ENCODE results near the gene CCBE1. TPM values are rescaled to one million over a fixed set of nuclear protein-coding genes. Genes with fewer than 3 reads are reported as not detected.

CCBE1 gene
- total and polyA plus RNA-seq, 9 of the 15 experiments (the other 6 are each of a cell fraction or from before 2014, with no cell fraction given), result 0.20 TPM; not detected in 8

- CTCF ChIA-PET (ENCODE audit: low intra/inter-chr PET ratio), result no interaction called here
- H3K4me1 ChIP-seq (replicated peaks in 1 of 2; ENCODE audit: control insufficient read depth in 2 of 2, insufficient read depth in 2 of 2, low read length in 2 of 2), result no peaks in the 10 kb centered on the region
- H2AFZ ChIP-seq (ENCODE audit: low read depth, low read length), result no peak overlapping the region
- no peaks in the 10 kb centered on the region for H3K27me3 ChIP-seq (ENCODE audit: control insufficient read depth in 2 of 2, insufficient read depth in 2 of 2, low read length in 2 of 2)
- H3K27ac ChIP-seq (ENCODE audit: extremely low read depth, low read depth, low read length), result no peak overlapping the region
- no peak for DNase-seq (ENCODE audit: extremely low read depth in 1 of 4, low spot score in 3 of 4)
- H3K9me1 ChIP-seq (ENCODE audit: control insufficient read depth, insufficient read depth, low read length), result no peaks in the 10 kb centered on the region
- WGBS (ENCODE audit: insufficient coverage, low coverage, missing lambda C conversion rate), result 0% methylated on average over 4 of the region's 4 CpGs
- intact Hi-C loops (cut with micrococcal nuclease), result no loop called here
- BruUV-seq (replicated peaks), result no TSS peak
- H3K4me3 ChIP-seq, result no peak overlapping the region
- no peak overlapping the region for H3K9ac ChIP-seq (ENCODE audit: insufficient read depth in 1 of 2, low read depth in 2 of 2, low read length in 2 of 2)
- no peaks in the 10 kb centered on the region for H3K9me3 ChIP-seq (replicated peaks; ENCODE audit: control insufficient read depth, insufficient read depth, low read depth, low read length)
- H3K4me2 ChIP-seq (ENCODE audit: insufficient read depth, low read length), result no peak overlapping the region
- no peaks in the 10 kb centered on the region for H3K79me2 ChIP-seq (ENCODE audit: control insufficient read depth, insufficient read depth, low read length)
- POLR2A ChIA-PET, result no interaction called here
- no peak for TF ChIP-seq ZNF830 (CRISPR knock-in tag; IDR thresholded peaks at IDR 0.05)
- no peak for TF ChIP-seq TGIF2 (CRISPR knock-in tag; IDR thresholded peaks at IDR 0.05)
- TF ChIP-seq E2F6 (IDR thresholded peaks at IDR 0.05; ENCODE audit: borderline replicate concordance in 1 of 2, extremely low read depth in 1 of 2, insufficient read depth in 1 of 2, insufficient read length in 1 of 2, low read depth in 1 of 2, low read length in 1 of 2, poor library complexity in 1 of 2, severe bottlenecking in 1 of 2), result no peak
- in situ Hi-C loops (cut with MboI), result no loop called here
- no peaks in the 10 kb centered on the region for H4K20me1 ChIP-seq (replicated peaks; ENCODE audit: control insufficient read depth, insufficient read depth, low read length)
- no peak for ATAC-seq
- no peaks in the 10 kb centered on the region for H3K36me3 ChIP-seq (ENCODE audit: control insufficient read depth, insufficient read depth, low read length)
- FAIRE-seq, result no peak
These were observed 213.1 kb downstream of the CCBE1 start for GRCh38 chr18:59484131-59484530.

GRCh38 chr18:59481436-59481835, 215.8 kb downstream of the CCBE1 start:
- H3K27me3 ChIP-seq (ENCODE audit: control insufficient read depth in 2 of 2, insufficient read depth in 2 of 2, low read length in 2 of 2), result no peaks in the 10 kb centered on the region
- H2AFZ ChIP-seq (ENCODE audit: low read depth, low read length), result no peak overlapping the region
- in situ Hi-C loops (cut with MboI) (no loop called here), intact Hi-C loops (cut with micrococcal nuclease) (no loop called here)
- H3K4me2 ChIP-seq (ENCODE audit: insufficient read depth, low read length), result no peak overlapping the region
- CTCF ChIA-PET (ENCODE audit: low intra/inter-chr PET ratio), result no interaction called here
- ATAC-seq (no peak), DNase-seq (ENCODE audit: extremely low read depth in 1 of 4, low spot score in 3 of 4) (no peak), FAIRE-seq (no peak)
- H3K4me1 ChIP-seq (replicated peaks in 1 of 2; ENCODE audit: control insufficient read depth in 2 of 2, insufficient read depth in 2 of 2, low read length in 2 of 2), result no peaks in the 10 kb centered on the region
- POLR2A ChIA-PET, result no interaction called here
- H3K9me1 ChIP-seq (ENCODE audit: control insufficient read depth, insufficient read depth, low read length), result no peaks in the 10 kb centered on the region
- H3K36me3 ChIP-seq (ENCODE audit: control insufficient read depth, insufficient read depth, low read length), result no peaks in the 10 kb centered on the region
- no peaks in the 10 kb centered on the region for H4K20me1 ChIP-seq (replicated peaks; ENCODE audit: control insufficient read depth, insufficient read depth, low read length)
- no TSS peak for BruUV-seq (replicated peaks)
- WGBS (ENCODE audit: insufficient coverage, low coverage, missing lambda C conversion rate), result 0% methylated on average over 3 of the region's 3 CpGs
- H3K9me3 ChIP-seq (replicated peaks; ENCODE audit: control insufficient read depth, insufficient read depth, low read depth, low read length), result no peaks in the 10 kb centered on the region
- no peak overlapping the region for H3K4me3 ChIP-seq
- H3K79me2 ChIP-seq (ENCODE audit: control insufficient read depth, insufficient read depth, low read length), result no peaks in the 10 kb centered on the region
- no peak overlapping the region for H3K9ac ChIP-seq (ENCODE audit: insufficient read depth in 1 of 2, low read depth in 2 of 2, low read length in 2 of 2)
- no peak overlapping the region for H3K27ac ChIP-seq (ENCODE audit: extremely low read depth, low read depth, low read length)
- TF ChIP-seq PYGO2 (tag; IDR thresholded peaks at IDR 0.05) (no peak), NBN (IDR thresholded peaks at IDR 0.05; ENCODE audit: low read depth) (no peak), THRA (IDR thresholded peaks at IDR 0.05) (no peak), MBD1 (CRISPR knock-in tag; IDR thresholded peaks at IDR 0.05) (no peak), EWSR1 (IDR thresholded peaks at IDR 0.05; ENCODE audit: borderline replicate concordance, low read depth, partially characterized antibody) (no peak), ZNF280B (CRISPR knock-in tag; IDR thresholded peaks at IDR 0.05) (no peak), L3MBTL2 (IDR thresholded peaks at IDR 0.05) (no peak), PHTF2 (CRISPR knock-in tag; IDR thresholded peaks at IDR 0.05) (no peak)
